Cardiac muscle cell (in vitro differentiated cells and primary cell): ENCODE measurements around the gene BFSP1. TPM values are rescaled to one million over a fixed set of nuclear protein-coding genes. Genes with fewer than 3 reads are reported as not detected.
A peak's percentile ranks its signal among the peaks of the same experiment; 100 is the strongest.

ENCODE experiments used
- DNase-seq, 2 donors: peaks; one replicate each; pipeline versions ENCODE4 v3.0.0 to v3.0.0-alpha.2; 2010 to 2017; ENCODE audit warnings: low read depth in 1 of 2, low spot score in 1 of 2
- H3K27ac ChIP-seq: fragments of 200-600 bp; sonication (generic); 2 replicates; pipeline ENCODE4 v1.5.1; 2016
- H3K27me3 ChIP-seq: fragments of 200-600 bp; sonication (generic); 2 replicates; pipeline ENCODE4 v1.6.0; 2016; ENCODE audit warnings: control low read depth
- H3K36me3 ChIP-seq: fragments of 200-600 bp; sonication (generic); 2 replicates; pipeline ENCODE4 v1.5.1; 2016; ENCODE audit warnings: control low read depth
- H3K4me1 ChIP-seq: fragments of 200-600 bp; sonication (generic); 2 replicates; pipeline ENCODE4 v1.8.1; 2017; ENCODE audit warnings: low read depth, mild to moderate bottlenecking, mixed run types
- H3K4me3 ChIP-seq: fragments of 200-600 bp; sonication (generic); 2 replicates; pipeline ENCODE4 v1.5.1; 2016; ENCODE audit warnings: mild to moderate bottlenecking
- H3K9me3 ChIP-seq: fragments of 200-600 bp; sonication (generic); 2 replicates; pipeline ENCODE4 v1.5.1; 2017; ENCODE audit warnings: low read depth, mild to moderate bottlenecking, control low read depth
- polyA plus RNA-seq: library from polyadenylated mRNA; unstranded; fragments of >200 nt; fragmentation: Nextera tagmentation; extraction: Ambion mirVana; gene quantifications from 2 replicates; pipeline ENCODE4 v1.2.1, GENCODE V29; 2016
- total RNA-seq: library from RNA; depleted of rRNA; stranded (reverse); fragments of >200 nt; gene quantifications from 2 replicates; pipeline ENCODE4 v1.2.3, GENCODE V29; 2016
- TF ChIP-seq, protein P1 (sequence below): IDR thresholded peaks from 2 replicates; pipeline ENCODE4 v1.5.1; 2012; ENCODE audit warnings: low read depth, mild to moderate bottlenecking, low read length

The BFSP1 gene
- total and polyA plus RNA-seq, 2 experiments from 2014 or later: 5.3 to 7.1 TPM

DNA sequence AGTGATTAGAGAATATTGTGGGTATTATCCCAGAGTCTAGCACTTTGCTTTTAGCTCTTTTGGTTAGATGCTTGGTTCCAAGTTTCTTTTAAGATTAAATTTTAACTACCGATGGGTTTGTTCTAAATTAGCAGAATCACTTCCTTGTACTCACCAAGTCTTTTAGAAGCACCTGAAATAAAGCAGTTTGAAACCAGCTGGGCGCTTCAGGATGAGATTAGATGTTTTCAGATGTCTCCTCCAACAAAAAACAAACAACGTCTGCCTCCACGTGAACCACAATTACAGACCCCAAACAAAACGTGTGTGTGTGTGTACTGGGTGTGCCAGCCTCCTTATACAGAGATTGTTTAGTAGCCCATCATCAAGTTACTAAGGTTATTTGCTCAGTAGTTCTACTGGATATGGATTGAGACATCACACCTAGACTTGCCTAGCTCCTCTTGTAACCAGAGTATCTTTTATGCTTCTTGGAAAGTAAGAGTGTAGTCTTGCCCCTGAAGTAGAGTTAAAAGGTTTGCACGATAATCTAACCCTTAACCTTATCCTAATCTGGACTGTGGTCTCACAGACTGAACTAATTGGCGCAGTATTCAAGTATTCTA lies 41.0 kb upstream of the BFSP1 start:
- TF ChIP-seq, protein P1, sequence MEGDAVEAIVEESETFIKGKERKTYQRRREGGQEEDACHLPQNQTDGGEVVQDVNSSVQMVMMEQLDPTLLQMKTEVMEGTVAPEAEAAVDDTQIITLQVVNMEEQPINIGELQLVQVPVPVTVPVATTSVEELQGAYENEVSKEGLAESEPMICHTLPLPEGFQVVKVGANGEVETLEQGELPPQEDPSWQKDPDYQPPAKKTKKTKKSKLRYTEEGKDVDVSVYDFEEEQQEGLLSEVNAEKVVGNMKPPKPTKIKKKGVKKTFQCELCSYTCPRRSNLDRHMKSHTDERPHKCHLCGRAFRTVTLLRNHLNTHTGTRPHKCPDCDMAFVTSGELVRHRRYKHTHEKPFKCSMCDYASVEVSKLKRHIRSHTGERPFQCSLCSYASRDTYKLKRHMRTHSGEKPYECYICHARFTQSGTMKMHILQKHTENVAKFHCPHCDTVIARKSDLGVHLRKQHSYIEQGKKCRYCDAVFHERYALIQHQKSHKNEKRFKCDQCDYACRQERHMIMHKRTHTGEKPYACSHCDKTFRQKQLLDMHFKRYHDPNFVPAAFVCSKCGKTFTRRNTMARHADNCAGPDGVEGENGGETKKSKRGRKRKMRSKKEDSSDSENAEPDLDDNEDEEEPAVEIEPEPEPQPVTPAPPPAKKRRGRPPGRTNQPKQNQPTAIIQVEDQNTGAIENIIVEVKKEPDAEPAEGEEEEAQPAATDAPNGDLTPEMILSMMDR: no peak
- Histone ChIP-seq H3K4me1 (peaks cover 36% of the 10 kb centered on the region), H3K27ac (peak overlapping the region; percentile 99), H3K4me3 (peak overlapping the region; percentile 76), H3K9me3 (no peaks in the 10 kb centered on the region), H3K36me3 (no peaks in the 10 kb centered on the region), H3K27me3 (no peaks in the 10 kb centered on the region)
- DNase-seq: no peak

DNA sequence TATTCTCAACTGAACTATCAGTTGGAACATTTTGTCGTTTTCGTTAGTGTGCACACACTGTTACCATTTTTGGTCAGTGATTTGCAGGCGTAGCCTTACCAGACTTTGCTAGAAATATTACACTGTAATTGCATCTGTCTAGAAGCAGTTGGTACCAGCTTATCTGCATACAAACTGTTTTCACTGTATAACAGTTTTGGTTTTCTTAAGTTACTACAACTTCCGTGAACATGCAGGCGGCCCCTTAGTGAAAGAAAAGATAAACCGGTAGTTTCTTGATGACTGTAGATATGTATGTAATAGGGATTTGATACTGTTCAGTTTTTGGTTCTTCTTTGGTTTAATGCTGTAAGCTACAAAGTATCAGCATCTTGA lies 40.0 kb upstream of the BFSP1 start:
- Histone ChIP-seq H3K27ac (peak overlapping the region; percentile 99), H3K4me3 (peak overlapping the region; percentile 76), H3K4me1 (peaks cover 35% of the 10 kb centered on the region), H3K36me3 (no peaks in the 10 kb centered on the region), H3K27me3 (no peaks in the 10 kb centered on the region), H3K9me3 (no peaks in the 10 kb centered on the region)
- TF ChIP-seq, protein P1: no peak
- peak in 1 of 2 donors; percentile 41 for DNase-seq

DNA sequence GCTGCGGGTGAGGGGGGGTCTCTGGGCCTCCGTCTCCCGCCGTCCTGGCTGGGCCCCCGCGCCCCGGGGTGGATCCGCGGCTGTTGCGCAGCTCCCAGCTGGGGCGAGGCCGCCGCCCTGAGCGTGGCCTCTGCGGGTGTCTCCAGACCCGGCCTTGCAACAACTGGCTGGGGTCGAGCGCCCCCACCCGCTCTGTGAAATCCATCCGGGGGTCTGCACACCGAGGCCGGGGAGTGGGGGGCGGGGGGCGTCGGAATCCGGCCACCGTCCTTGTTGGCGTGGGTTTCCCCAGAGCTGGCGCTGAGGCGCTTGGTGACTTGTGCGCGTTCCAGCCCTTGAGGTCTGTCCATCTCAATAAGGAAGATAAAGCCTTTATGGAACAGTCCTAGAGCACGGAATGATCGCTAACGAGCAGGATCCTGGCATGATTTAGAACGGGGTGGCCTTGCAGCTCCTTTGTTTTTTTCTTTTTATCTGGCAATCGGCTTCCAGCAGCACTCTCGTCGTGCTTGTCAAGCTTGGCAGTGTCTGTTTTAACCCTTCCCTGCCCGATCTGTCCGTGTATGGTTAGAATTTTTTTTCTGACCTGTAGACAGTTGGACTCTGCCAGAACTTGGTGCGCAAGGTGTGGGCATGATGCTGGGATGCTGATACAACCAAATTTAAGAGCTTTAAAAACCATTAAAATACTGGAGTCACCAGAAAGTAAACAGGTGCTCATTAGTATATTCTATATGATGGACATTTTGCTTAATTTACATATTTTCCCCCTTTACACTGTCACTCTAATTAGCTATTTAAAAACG lies 39.4 kb upstream of the BFSP1 start:
- DNase-seq: peak; percentile 55 to 75
- Histone ChIP-seq H3K27ac (peak overlapping the region; percentile 99), H3K4me1 (peaks cover 29% of the 10 kb centered on the region)

DNA sequence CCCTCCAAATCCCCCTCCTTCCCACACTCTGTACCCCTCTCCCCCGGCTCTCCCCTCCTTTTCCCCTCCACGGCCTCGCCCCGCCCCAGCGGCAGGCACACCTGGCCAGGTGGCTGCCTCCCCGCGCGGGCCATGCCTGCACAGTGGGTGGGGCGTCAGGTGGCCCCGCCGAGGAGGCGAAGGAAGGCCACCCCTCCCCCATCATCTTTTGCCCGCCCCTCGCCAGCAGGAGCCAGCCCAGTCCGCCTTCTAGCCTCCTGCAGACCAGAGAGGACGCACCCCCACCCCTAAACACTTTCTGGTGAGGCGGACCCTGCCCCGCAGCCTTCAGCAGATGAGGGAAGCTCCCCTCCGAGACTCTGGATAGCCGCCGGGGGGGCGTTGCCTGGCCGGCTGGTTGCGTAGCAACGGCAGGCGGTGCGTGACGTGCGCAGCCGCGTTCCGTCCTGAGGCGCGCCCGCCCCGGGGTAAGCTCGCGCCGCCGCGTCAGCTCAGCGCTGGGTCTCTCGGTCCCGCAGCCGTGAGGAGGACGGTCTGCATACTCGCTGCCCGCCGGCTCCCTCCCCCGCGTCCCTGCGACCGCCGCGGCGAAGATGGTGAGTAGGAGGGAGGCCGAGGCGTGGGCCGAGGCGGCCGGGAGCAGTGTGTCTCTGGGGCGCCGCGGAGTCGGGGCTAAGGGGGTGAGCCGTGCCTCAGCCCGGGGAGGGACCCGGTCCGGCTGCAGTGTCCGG lies 38.6 kb upstream of the BFSP1 start, which contains the start of gene DSTN:
Gene DSTN, plus strand, starts transcription at position 460 of the 731 bp plus-strand sequence. Its CDS starts 134 bp downstream, at position 594.
- H3K4me3 ChIP-seq: peak within 1 kb of the TSS; percentile 76
- H3K4me1 ChIP-seq: peaks cover 23% of the 10 kb centered on the region
- no peaks in the 10 kb centered on the region for H3K36me3 ChIP-seq
- TF ChIP-seq, protein P1: no peak
- no peaks in the 10 kb centered on the region for H3K9me3 ChIP-seq
- peak within 1 kb of the TSS; percentile 99 for H3K27ac ChIP-seq
- no peaks in the 10 kb centered on the region for H3K27me3 ChIP-seq
- peak; percentile 97 for DNase-seq

More for the DNA sequence above, 39.4 kb upstream of the BFSP1 start:
- Histone ChIP-seq H3K27me3 (no peaks in the 10 kb centered on the region), H3K4me3 (peak overlapping the region; percentile 76), H3K36me3 (no peaks in the 10 kb centered on the region), H3K9me3 (no peaks in the 10 kb centered on the region)
- TF ChIP-seq, protein P1: peak; percentile 8

DNA sequence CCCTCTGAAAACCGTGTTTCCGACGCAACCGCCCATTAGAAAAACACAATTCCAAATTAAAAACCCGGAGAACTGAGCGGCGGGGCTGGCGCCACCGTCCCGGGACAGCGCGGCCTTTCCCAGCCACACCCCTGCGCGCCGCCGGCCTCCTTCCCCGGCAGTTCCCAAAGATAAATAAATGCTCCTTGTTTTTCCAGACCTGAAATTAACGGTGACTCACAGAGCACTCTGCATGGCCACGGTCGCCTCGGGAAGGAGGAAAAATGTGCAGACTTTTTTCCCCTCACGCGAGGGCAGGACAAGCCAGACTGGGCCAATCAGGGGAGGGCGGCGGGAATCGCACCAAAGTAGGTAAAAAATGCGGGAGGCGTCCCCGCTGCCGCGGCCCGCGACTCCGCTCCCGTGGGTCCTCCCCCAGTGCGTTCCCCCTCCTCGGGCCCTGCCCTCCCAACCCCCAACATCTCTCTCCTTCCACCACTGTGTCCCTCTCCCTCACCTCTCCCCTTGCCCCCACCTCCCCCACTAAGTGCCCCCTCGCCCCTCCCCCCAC lies 37.9 kb upstream of the BFSP1 start:
- peak; percentile 92 to 97 for DNase-seq
- TF ChIP-seq, protein P1: no peak
- H3K4me3 ChIP-seq: peak overlapping the region; percentile 76
- H3K9me3 ChIP-seq: no peaks in the 10 kb centered on the region
- H3K4me1 ChIP-seq: peaks cover 23% of the 10 kb centered on the region
- H3K27ac ChIP-seq: peak overlapping the region; percentile 99
- H3K27me3 ChIP-seq: no peaks in the 10 kb centered on the region
- H3K36me3 ChIP-seq: no peaks in the 10 kb centered on the region
